Body of pancreas (tissue), 4 donors: Measurements from ENCODE around the gene TUNAR.

Source experiments
- POLR2A ChIP-seq, 3 donors: fragments of 450-650 bp; IDR thresholded peaks; one replicate each; pipeline ENCODE4 v1.6.1; 2016; ENCODE audit warnings: antibody characterized with exemption in 3 of 3, mild to moderate bottlenecking in 2 of 3
- TF ChIP-seq, protein P1 (sequence below), 7 experiments: fragments of 450-650 bp in 4 of 7; fragments of 200-600 bp in 3 of 7; sonication (generic) in 3 of 7; IDR thresholded peaks; one replicate each; pipeline ENCODE4 v1.5.1; 2016 to 2019; ENCODE audit warnings: antibody characterized with exemption in 7 of 7

DNA sequence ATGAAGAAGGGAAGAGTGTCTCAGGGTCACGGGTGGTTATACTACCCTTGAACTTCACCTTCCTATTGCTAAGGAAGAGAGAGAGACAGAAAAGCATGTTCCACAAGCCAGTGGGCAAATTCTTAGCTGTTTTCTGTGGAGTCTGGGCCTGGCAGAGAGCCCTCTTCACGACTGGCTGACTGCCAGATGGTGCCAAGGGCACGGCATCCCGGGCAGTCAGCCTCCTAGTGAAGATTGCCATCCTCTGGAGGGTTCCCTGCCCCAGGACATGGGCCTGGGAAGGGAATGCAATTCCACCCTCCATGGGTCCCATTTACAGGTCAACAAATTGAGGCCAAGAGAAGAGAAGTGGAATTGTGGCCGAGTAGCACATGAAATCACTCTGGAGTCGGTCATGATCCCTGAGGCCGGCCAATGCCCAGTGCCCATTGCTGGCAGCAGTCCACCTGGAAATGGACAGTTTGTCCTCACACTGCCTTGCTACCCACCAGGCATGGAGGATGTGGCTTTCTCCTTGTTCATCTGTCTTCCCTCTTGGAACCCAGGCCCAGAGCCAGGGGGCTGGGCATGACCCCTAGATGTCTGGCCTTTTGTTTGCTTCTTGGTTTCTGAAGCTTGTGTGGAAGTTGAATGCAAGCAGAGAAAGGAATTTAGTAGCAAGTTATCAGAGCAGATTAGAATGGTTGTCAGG is 9.9 kb downstream of the TUNAR start:
- TF ChIP-seq POLR2A (IDR thresholded peaks at IDR 0.05) = no peak
- TF ChIP-seq, protein P1, sequence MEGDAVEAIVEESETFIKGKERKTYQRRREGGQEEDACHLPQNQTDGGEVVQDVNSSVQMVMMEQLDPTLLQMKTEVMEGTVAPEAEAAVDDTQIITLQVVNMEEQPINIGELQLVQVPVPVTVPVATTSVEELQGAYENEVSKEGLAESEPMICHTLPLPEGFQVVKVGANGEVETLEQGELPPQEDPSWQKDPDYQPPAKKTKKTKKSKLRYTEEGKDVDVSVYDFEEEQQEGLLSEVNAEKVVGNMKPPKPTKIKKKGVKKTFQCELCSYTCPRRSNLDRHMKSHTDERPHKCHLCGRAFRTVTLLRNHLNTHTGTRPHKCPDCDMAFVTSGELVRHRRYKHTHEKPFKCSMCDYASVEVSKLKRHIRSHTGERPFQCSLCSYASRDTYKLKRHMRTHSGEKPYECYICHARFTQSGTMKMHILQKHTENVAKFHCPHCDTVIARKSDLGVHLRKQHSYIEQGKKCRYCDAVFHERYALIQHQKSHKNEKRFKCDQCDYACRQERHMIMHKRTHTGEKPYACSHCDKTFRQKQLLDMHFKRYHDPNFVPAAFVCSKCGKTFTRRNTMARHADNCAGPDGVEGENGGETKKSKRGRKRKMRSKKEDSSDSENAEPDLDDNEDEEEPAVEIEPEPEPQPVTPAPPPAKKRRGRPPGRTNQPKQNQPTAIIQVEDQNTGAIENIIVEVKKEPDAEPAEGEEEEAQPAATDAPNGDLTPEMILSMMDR (IDR thresholded peaks at IDR 0.05) = no peak
